OCI-LY1 (cell line): ENCODE measurements around the gene PC.
"Not testable (repeated sequence)": the region's sequence is repeated elsewhere in the genome, so short reads cannot be mapped to it uniquely, and the experiment has no call there.

Experiments used
- H2AFZ ChIP-seq: fragments of 200-600 bp; sonication (generic), shearing (Covaris generic); 2 replicates; pipeline ENCODE4 v1.6.0; 2014; ENCODE audit warnings: antibody characterized with exemption, mild to moderate bottlenecking, low read length
- H3F3A ChIP-seq: fragments of 200-600 bp; sonication (generic), shearing (Covaris generic); 2 replicates; pipeline ENCODE4 v1.6.0; 2014; ENCODE audit warnings: mild to moderate bottlenecking, antibody characterized with exemption, low read length, moderate library complexity; ENCODE audit not compliant: insufficient read depth
- H3K27ac ChIP-seq: fragments of 200-600 bp; sonication (generic); 2 replicates; pipeline ENCODE4 v1.5.1; 2014; ENCODE audit warnings: low read length, mixed run types, mild to moderate bottlenecking, low read depth; ENCODE audit not compliant: poor library complexity, severe bottlenecking
- H3K27me3 ChIP-seq: fragments of 200-600 bp; sonication (generic); 2 replicates; pipeline ENCODE4 v1.6.0; 2014; ENCODE audit warnings: antibody characterized with exemption, mild to moderate bottlenecking, low read length, moderate library complexity; ENCODE audit not compliant: insufficient read depth
- H3K36me3 ChIP-seq: fragments of 200-600 bp; sonication (generic); 2 replicates; pipeline ENCODE4 v1.6.1; 2014; ENCODE audit warnings: mild to moderate bottlenecking, antibody characterized with exemption, low read length, moderate library complexity, mixed read lengths; ENCODE audit not compliant: insufficient read depth
- H3K4me1 ChIP-seq: fragments of 200-600 bp; sonication (generic); 2 replicates; pipeline ENCODE4 v1.5.1; 2014; ENCODE audit warnings: mild to moderate bottlenecking, low read length, moderate library complexity; ENCODE audit not compliant: insufficient read depth, severe bottlenecking
- H3K4me2 ChIP-seq: fragments of 200-600 bp; sonication (generic), shearing (Covaris generic); 2 replicates; pipeline ENCODE4 v1.6.1; 2014; ENCODE audit warnings: low read length
- H3K4me3 ChIP-seq: fragments of 200-600 bp; sonication (generic); 2 replicates; pipeline ENCODE4 v1.5.1; 2014; ENCODE audit warnings: low read length, low read depth, mild to moderate bottlenecking, mixed read lengths; ENCODE audit not compliant: poor library complexity, severe bottlenecking
- H3K79me2 ChIP-seq: fragments of 200-600 bp; shearing (Covaris generic); 2 replicates; pipeline ENCODE4 v1.6.1; 2016; ENCODE audit warnings: mixed run types, low read length, mixed read lengths; ENCODE audit not compliant: insufficient read depth
- H3K9ac ChIP-seq: fragments of 200-600 bp; sonication (generic), shearing (Covaris generic); 2 replicates; pipeline ENCODE4 v1.6.1; 2014; ENCODE audit warnings: mild to moderate bottlenecking, low read length, mixed read lengths
- H3K9me2 ChIP-seq: fragments of 200-600 bp; sonication (generic), shearing (Covaris generic); 2 replicates; pipeline ENCODE4 v1.6.1; 2014; ENCODE audit warnings: low read depth, mild to moderate bottlenecking, low read length, mixed read lengths
- H3K9me3 ChIP-seq: fragments of 200-600 bp; shearing (Covaris generic); 2 replicates; pipeline ENCODE4 v1.6.1; 2014; ENCODE audit warnings: low read length, mixed read lengths
- H4K20me1 ChIP-seq: fragments of 200-600 bp; sonication (generic), shearing (Covaris generic); 2 replicates; pipeline ENCODE4 v1.6.0; 2016; ENCODE audit warnings: mild to moderate bottlenecking, low read length; ENCODE audit not compliant: insufficient read depth
- EZH2 ChIP-seq: fragments of 200-600 bp; sonication (generic), shearing (Covaris generic); IDR thresholded peaks from 2 replicates; pipeline ENCODE4 v1.8.0; 2017; ENCODE audit warnings: borderline replicate concordance, mixed run types, mild to moderate bottlenecking, antibody characterized with exemption, low read length, moderate library complexity, mixed read lengths
- TF ChIP-seq, protein P1 (sequence below): fragments of 200-600 bp; sonication (generic), shearing (Covaris generic); IDR thresholded peaks from 2 replicates; pipeline ENCODE4 v1.5.1; 2017; ENCODE audit warnings: mild to moderate bottlenecking, antibody characterized with exemption, low read length, moderate library complexity, mixed read lengths

The PC gene

GRCh38 chr11:66809592-66809991 lies 148.6 kb downstream of the PC start:
- no peaks in the 10 kb centered on the region for H4K20me1 ChIP-seq
- no peaks in the 10 kb centered on the region for H3F3A ChIP-seq
- no peaks in the 10 kb centered on the region for H3K4me1 ChIP-seq
- no peak overlapping the region for H3K4me3 ChIP-seq
- no peak overlapping the region for H3K9ac ChIP-seq
- no peak overlapping the region for H3K27ac ChIP-seq
- no peak overlapping the region for H3K4me2 ChIP-seq
- no peaks in the 10 kb centered on the region for H3K27me3 ChIP-seq
- H3K9me3 ChIP-seq, result no peaks in the 10 kb centered on the region
- H3K36me3 ChIP-seq, result peaks cover 13% of the 10 kb centered on the region; the same call in 1 of the 2 replicates
- no peaks in the 10 kb centered on the region for H3K9me2 ChIP-seq
- TF ChIP-seq EZH2, result no peak
- TF ChIP-seq, protein P1, sequence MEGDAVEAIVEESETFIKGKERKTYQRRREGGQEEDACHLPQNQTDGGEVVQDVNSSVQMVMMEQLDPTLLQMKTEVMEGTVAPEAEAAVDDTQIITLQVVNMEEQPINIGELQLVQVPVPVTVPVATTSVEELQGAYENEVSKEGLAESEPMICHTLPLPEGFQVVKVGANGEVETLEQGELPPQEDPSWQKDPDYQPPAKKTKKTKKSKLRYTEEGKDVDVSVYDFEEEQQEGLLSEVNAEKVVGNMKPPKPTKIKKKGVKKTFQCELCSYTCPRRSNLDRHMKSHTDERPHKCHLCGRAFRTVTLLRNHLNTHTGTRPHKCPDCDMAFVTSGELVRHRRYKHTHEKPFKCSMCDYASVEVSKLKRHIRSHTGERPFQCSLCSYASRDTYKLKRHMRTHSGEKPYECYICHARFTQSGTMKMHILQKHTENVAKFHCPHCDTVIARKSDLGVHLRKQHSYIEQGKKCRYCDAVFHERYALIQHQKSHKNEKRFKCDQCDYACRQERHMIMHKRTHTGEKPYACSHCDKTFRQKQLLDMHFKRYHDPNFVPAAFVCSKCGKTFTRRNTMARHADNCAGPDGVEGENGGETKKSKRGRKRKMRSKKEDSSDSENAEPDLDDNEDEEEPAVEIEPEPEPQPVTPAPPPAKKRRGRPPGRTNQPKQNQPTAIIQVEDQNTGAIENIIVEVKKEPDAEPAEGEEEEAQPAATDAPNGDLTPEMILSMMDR, result no peak
- no peaks in the 10 kb centered on the region for H3K79me2 ChIP-seq
- no peak overlapping the region for H2AFZ ChIP-seq

GRCh38 chr11:66800720-66801428 lies 157.3 kb downstream of the PC start:
- peak overlapping the region; percentile 58 for H3K4me2 ChIP-seq
- H3F3A ChIP-seq, result peaks cover 4% of the 10 kb centered on the region; the same call in 1 of the 2 replicates
- TF ChIP-seq, protein P1, result no peak
- TF ChIP-seq EZH2, result no peak
- peak overlapping the region; percentile 59 for H3K9ac ChIP-seq
- peak overlapping the region; percentile 97 for H3K27ac ChIP-seq
- H4K20me1 ChIP-seq, result no peaks in the 10 kb centered on the region
- no peaks in the 10 kb centered on the region for H3K9me2 ChIP-seq
- H2AFZ ChIP-seq, result no peak overlapping the region
- H3K36me3 ChIP-seq, result peaks cover 10% of the 10 kb centered on the region; the same call in 1 of the 2 replicates
- H3K4me1 ChIP-seq, result peaks cover 46% of the 10 kb centered on the region
- peak overlapping the region; percentile 18 for H3K4me3 ChIP-seq
- no peaks in the 10 kb centered on the region for H3K9me3 ChIP-seq
- H3K27me3 ChIP-seq, result no peaks in the 10 kb centered on the region
- H3K79me2 ChIP-seq, result no peaks in the 10 kb centered on the region

- peaks cover 10% of the 10 kb centered on the region; the same call in 1 of the 2 replicates for H3K36me3 ChIP-seq
- peak overlapping the region; percentile 97 for H3K27ac ChIP-seq
- not testable (repeated sequence) for H3F3A ChIP-seq, H2AFZ ChIP-seq, H3K4me2 ChIP-seq, H4K20me1 ChIP-seq, H3K79me2 ChIP-seq, H3K9me2 ChIP-seq, H3K9me3 ChIP-seq, H3K4me3 ChIP-seq, H3K27me3 ChIP-seq
- H3K4me1 ChIP-seq, result peaks cover 46% of the 10 kb centered on the region
- peak overlapping the region; percentile 59 for H3K9ac ChIP-seq
These were observed 158.4 kb downstream of the PC start for GRCh38 chr11:66799815-66800214.
